IPS DF 19.7 (cell line): Measurements from ENCODE around the gene CFD.
"Not testable (repeated sequence)": the region's sequence is repeated elsewhere in the genome, so short reads cannot be mapped to it uniquely, and the experiment has no call there.

Experiments
- DNase-seq: peaks from one replicate; pipeline ENCODE4 v3.0.0-alpha.2; 2013; ENCODE audit warnings: low read depth, low spot score

Gene CFD

DNA sequence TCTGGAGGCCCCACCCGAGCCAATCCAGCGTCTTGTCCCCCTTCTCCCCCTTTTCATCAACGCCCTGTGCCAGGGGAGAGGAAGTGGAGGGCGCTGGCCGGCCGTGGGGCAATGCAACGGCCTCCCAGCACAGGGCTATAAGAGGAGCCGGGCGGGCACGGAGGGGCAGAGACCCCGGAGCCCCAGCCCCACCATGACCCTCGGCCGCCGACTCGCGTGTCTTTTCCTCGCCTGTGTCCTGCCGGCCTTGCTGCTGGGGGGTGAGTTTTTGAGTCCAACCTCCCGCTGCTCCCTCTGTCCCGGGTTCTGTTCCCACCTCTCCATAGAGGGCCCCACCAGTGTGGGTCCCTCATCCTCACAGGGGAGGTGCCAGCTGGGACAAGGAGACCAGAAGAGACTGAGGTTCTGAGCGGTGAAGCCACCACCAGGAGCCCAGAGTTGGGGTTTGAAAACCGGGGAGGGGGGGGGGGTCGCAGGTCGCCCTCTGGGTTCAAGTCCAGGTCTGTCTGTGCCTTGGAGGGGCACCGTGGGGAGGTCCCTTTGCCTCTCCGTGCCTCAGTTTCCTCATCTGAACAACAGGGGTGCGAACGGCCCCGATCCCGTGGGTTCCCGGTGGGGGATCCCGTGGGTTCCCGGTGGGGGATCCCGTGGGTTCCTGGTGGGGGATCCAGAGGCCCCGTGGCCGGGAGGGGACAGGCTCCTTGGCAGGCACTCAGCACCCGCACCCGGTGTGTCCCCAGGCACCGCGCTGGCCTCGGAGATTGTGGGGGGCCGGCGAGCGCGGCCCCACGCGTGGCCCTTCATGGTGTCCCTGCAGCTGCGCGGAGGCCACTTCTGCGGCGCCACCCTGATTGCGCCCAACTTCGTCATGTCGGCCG lies 7.1 kb upstream of the CFD start, which contains the start of gene ELANE:
ELANE (plus strand) TSS at position 168 of the 878 bp plus-strand sequence; CDS start at position 194, 26 bp downstream.
- no peak for DNase-seq

DNA sequence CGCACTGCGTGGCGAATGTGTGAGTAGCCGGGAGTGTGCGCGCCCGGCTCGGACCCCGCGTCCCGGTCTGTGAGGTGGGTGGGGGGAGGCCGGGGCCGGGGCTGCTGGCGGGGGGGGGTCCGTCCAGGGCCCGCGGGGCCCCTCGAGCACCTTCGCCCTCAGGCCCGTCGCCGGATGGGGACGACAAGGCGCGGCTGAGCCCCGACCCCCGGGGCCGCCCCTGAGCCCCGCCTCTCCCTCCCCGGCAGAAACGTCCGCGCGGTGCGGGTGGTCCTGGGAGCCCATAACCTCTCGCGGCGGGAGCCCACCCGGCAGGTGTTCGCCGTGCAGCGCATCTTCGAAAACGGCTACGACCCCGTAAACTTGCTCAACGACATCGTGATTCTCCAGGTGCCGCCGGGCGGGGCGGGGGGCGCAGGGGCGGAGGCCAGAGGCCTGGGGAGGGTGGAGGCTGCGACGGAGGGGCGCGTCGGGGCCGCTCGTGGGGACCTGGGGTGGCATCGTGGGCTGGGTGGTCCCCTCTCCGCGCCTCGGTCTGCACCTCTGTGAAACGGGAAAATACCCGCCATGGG lies 6.4 kb upstream of the CFD start:
- DNase-seq = no peak

DNA sequence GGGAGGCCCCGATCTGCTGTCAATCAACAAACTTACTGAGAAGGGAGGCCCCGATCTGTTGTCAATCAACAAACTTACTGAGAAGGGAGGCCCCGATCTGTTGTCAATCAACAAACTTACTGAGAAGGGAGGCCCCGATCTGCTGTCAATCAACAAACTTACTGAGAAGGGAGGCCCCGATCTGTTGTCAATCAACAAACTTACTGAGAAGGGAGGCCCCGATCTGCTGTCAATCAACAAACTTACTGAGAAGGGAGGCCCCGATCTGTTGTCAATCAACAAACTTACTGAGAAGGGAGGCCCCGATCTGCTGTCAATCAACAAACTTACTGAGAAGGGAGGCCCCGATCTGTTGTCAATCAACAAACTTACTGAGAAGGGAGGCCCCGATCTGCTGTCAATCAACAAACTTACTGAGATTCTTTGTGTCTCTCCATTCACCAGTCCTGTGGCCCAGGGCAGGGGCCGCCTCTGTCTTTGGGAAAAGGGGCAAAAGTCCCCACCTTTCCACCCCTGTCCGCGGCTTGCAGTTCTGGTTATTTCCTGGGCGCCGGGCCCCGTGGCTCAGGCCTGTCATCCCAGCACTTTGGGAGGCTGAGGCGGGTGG lies 5.7 kb upstream of the CFD start:
- DNase-seq = not testable (repeated sequence)

DNA sequence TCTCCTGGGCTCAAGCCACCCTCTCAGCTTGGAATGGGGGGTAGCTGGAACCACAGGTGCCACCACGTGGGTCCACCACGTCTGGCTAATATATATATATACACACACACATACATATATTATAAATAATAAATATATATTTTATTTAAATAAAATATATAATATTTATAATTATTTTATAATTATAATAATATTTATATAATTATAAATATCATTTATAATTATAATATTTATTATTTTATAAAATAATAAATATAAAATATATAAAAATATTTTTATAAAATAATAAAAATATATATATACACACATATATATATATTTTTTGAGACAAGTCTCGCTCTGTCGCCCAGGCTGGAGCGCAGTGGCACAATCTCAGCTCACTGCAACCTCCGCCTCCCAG lies 4.9 kb upstream of the CFD start:
- DNase-seq = no peak

DNA sequence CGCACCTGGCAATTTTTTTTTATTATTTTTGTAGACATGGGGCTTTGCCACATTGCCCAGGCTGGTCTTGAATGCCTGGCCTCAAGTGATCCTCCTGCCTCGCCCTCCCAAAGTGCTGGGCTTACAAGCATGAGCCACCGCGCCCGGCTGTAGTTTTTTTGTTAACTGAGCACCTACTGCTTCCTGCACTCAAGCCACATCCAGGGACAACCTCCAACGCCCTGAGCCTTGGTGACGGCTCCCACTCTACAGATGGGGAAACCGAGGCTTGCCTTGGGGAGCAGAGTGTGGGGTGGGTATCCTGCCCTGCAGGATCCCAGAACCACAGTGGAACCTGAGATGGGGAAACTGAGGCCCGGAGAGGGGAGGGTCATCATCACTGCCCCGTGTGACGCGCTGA lies 4.3 kb upstream of the CFD start:
- no peak for DNase-seq

- DNase-seq = no peak
Measured at GRCh38 chr19:855566-856120, 3.8 kb upstream of the CFD start.

DNA sequence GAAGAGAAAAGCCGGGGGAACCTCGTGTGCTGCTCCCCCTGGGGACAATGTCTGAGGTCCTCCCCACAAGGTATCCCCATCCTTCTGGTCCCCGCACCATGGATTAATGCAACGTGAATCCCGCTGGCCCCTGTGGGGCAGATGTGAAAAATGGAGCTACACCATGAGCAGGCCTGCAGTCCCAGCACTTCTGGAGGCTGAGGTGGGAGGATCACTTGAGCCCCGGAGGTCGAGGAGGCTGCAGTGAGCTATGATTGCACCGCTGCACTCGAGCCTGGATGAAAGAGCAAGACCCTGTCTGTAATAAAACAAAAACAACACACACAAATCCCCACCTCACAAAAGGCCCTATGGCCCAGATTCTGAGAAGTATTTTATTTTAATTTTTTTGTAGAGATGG lies 1.2 kb upstream of the CFD start:
- no peak for DNase-seq

DNA sequence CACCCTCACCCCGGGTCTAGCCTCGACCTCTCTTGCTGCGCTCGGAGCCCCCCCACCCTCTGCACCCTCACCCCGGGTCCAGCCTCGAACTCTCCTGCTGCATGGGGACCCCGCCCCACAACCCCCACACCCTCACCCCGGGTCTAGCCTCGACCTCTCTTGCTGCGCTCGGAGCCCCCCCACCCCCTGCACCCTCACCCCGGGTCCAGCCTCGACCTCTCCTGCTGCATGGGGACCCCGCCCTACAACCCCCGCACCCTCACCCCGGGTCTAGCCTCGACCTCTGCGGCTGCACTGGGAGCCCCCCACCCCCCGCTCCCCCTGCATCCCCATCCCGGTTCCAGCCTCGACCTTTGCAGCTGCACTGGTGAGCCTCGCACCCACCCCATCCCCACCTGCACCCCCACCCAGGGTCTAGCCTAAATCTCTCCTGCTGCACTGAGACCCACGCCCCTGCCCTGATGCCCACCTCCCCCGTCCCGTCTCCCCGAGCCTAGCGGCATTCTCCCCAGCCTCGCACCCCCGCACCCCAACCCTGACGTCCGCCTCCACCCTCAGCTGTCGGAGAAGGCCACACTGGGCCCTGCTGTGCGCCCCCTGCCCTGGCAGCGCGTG lies 1.8 kb downstream of the CFD start:
- DNase-seq = no peak

- no peak for DNase-seq
Measured at GRCh38 chr19:861756-862580, 2.5 kb downstream of the CFD start.

DNA sequence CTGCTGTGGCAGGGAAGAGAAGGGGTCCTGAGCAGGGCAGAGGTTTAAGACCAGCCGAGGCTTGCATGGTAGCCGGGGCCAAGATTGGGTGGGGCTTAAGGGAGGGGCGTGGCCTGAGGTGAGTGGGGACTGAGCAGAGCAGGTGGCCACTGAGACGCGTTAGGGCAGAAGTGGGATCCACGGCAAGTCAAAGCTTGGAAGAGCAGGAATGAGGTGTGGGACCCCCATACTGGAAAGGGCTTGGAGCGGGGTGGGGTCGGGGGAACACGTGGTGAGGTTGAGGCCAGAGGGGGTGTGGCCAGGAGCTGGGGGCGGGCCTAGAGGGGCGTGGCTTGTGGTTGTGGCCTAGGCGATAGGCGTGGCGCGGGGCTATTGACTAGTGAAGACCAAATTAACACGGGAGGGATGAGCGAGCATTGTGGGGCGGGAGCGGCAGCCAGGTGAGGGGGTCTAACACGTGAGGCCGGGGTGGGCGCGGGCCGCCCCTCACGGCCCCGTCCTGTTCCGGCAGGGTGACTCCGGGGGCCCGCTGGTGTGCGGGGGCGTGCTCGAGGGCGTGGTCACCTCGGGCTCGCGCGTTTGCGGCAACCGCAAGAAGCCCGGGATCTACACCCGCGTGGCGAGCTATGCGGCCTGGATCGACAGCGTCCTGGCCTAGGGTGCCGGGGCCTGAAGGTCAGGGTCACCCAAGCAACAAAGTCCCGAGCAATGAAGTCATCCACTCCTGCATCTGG lies 3.3 kb downstream of the CFD start:
- no peak for DNase-seq

DNA sequence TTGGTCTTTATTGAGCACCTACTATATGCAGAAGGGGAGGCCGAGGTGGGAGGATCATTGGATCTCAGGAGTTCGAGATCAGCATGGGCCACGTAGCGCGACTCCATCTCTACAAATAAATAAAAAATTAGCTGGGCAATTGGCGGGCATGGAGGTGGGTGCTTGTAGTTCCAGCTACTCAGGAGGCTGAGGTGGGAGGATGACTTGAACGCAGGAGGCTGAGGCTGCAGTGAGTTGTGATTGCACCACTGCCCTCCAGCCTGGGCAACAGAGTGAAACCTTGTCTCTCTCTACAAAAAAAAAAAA lies 3.8 kb downstream of the CFD start:
- no peak for DNase-seq

GRCh38 chr19:866769-867300 lies 7.4 kb downstream of the CFD start:
- no peak for DNase-seq

- no peak for DNase-seq
Measured at GRCh38 chr19:867301-867793, 7.9 kb downstream of the CFD start.

GRCh38 chr19:867855-868457 lies 8.5 kb downstream of the CFD start:
- no peak for DNase-seq

DNA sequence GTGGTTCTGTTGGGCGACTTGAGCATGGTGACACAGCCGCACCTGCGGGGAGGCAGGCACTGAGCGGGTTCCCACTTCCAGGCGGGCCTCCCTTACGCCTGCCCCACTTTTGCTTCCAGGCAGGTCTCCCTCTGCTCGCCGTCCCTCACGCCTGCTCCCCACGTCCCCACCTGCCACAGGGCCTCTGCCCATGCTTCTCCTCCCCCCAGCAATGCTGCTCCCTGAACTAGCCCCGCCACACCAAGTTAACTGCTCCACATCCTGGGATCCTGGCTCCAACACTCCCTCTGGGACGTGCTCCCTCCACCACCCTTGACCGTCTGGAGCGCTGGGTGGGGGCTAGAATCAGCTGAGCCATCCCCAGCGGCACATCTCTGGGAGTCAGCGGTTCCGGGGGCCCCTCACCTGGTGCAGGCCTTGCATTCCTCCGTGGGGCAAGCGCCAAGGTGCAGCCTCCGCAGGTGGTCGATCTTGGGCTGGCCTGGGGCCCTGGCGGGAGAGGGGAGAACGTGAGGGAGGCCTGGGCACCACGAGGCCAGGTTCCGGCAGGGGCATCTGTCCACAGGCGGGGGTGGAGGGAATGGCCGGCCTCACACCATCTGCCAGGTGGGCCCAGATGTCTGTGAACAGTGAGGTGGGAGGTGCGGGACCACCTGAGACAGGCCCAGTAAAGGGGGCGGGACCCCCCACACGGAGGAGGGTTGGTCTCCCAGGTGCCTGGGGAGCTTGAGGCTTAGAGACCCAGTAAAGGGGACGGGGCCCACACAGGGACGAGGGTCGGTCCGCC lies 9.2 kb downstream of the CFD start:
- no peak for DNase-seq

DNA sequence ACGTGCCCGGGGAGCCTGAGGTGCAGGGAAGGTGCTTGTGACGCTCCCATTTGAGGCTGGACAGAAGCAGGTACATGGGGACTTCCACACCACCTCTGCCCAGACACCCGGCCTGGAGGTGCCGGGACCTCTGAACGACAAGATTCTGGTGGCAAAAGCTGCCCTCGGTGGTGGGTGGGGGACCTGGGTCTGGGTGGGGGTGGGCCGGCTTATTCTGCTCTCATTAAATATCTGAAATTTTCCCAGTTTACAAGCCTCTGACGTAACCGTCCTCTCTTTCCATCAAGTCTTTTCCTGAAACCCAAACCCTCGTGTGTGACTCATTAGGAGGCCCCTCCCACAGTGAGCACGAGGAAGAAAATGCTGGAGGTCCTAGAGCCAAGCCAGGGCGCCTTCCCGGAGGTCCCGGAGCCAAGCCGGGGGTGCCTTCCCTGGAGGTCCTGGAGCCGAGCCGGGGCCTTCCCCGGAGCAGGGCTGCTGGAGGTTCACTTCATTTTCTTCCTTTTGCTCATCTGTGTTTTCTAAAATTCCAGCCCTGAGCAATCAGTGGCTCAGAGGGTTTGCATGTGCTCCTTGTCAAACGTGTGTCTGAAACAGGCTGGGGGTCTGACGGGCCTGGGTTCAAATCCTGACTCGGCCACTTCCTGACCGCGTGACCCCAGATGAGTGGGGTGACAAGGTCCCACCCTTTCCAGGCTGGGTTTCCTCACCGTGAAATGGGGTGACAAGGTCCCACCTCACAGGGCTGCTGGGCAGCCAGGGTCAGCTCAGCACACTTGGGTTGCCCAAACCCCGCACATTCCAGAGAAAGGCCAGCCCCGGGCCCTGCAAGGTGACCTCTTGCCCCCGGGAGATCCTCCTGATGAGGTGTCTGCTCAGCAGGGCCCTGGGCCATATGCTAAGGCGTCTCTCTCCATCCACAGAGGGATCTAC lies 10.0 kb downstream of the CFD start:
- no peak for DNase-seq

DNA sequence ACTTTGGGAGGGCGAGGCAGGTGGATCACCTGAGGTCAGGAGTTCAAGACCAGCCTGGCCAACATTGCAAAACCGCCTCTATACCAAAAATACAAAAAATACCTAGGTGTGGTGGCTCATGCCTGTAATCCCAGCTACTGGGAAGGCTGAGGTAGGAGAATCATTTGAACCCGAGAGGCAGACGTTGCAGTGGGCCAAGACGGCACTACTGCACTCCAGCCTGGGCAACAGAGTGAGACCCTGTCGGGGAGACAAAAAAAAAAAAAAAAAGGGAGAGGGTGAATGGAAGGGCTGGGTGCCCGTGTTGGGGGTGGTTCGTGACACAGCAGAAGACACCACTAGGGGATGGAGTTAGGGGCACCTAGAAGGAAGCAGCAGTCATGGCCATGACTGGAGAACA lies 10.8 kb downstream of the CFD start:
- no peak for DNase-seq

GRCh38 chr19:870963-871401 lies 11.5 kb downstream of the CFD start:
- DNase-seq = no peak
